GM19452 (cell line): ENCODE data around the gene PPIP5K2.
"Not testable (repeated sequence)": the region's sequence is repeated elsewhere in the genome, so short reads cannot be mapped to it uniquely, and the experiment has no call there.

ENCODE experiments used
- ATAC-seq: cut with Tn5 transposase; IDR thresholded peaks from one replicate; pipeline ENCODE4 v1.9.1; 2021; ENCODE audit not compliant: unreplicated experiment

Gene PPIP5K2

DNA sequence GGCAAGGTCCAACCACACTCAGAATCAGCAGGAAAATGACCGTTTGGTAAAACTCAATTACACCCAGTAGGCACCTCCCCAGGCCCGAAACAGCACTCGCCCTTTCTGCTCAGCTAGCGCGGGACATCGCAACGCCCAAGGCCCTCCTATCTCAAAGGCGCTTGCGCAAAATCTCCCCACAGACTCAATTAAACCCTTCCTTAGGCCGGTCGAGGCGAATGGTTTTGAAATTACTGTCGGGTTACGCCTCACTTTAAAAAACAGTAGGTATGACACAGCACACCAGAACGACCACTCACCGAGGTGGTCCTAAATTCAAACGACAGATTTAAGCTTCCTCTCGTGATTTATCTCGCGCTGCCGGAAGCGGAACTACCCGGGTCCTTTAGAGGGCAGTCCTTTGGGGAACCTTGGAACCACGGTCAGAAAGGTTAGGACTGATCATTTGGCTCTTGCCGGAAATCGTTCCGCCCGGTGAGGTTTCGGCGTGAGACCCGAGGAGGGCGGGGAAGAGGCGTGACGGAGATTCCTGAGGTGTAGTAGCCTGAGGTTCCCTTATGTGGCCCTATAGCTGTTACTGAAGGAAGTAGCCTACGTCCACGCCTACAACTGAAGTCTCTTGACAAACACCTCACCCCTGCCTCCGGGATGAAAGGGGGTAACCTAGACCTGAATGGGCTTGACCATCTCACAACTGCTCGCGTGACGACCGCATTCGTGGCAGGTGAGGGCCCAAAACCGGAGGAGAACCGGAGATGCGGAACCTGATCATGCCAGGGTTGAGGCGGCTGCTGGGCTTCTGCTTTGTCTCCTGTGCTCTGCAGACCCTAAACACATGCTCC, at the start of gene PPIP5K2, which contains the start of gene GIN1:
Gene PPIP5K2, plus strand, starts transcription at position 537 of the 842 bp plus-strand sequence. CDS start 9,289 bp downstream, outside the sequence.
Gene GIN1, minus strand, starts transcription at position 374 of the 842 bp plus-strand sequence. CDS start 11,431 bp downstream, outside the sequence.
- ATAC-seq = peak; percentile 94

DNA sequence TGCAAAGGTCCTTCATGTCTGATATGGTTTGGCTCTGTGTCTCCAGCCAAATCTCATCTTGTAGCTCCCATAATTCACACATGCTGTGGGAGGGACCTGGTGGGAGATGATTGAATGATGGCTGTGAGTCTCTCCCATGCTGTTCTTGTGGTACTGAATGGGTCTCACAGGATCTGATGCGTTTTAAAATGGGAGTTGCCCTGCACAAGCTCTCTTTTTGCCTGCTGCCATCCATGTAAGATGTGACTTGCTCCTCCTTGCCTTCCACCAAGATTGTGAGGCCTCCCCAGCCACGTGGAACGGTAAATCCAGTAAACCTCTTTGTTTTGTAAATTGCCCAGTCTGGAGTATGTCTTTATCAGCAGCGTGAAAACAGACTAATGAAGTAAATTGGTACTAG, 46.6 kb upstream of the PPIP5K2 start:
- ATAC-seq = not testable (repeated sequence)

DNA sequence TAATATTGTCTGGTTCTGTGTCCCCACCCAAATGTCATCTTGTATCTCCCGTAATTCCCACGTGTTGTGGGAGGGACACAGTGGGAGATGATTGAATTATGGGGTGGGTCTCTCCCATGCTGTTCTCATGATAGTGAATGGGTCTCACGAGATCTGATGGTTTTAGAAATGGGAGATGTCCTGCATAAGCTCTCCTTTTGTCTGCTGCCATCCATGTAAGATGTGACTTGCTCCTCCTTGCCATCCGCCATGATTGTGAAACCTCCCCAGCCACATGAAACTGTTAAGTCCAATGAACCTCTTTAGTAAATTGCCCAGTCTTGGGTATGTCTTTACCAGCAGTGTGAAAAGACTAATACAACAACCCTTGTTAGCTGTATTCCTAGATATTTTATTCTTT, 44.7 kb upstream of the PPIP5K2 start:
- no peak for ATAC-seq

DNA sequence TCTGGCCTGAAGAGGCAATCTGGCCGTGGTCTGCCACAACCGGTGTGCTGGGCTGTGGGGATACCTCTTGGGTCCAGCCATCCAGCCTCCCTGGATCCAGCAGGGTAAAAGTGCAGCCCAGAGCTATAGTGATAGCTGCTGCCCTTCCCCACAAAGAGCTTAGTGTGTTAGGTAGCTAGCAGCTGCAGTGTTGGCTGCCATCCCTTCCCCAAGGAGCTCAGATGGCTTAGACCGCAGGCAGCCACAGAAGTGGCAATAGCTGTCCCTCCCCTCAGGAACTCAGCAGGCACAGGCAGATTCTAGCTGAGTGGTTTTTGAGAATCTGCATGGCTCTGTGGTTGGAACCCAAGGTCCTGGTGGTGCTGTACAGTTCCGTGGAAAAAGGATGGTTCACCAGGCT, 40.3 kb upstream of the PPIP5K2 start:
- no peak for ATAC-seq

DNA sequence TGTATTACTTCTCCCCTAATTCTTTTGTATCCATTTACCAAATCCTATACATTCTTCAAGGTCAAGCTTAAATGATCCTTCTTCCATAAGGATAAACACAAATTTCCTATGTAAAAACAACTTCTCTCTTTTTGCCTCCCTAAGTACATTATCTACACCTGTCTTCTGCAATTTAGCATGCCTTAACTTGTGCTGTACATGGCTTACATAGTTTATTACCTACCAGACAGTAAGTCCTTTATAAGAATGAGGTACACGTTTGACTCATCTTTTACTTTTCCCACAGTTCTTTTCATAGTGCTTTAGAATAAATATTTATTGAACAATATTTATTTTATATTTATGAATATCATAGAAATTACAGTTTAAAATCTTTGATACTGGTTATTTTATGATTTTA, 33.6 kb upstream of the PPIP5K2 start:
- no peak for ATAC-seq

DNA sequence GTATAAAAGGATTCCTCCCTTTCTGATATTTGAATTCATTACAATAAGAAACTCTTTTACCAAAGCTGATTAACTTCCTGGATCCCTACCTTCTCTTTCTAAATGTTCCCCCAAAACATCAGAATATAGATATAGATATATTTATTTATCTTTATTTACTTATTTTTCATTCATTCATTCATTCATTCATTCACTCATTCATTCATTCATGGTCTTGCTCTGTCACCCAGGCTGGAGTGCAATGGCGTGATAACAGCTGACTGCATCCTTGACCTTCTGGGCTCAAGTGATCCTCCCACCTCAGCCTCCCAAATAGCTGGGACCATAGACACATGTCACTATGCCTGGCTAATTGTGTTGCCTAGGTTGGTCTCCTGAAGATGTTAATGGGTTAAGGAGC, 30.8 kb upstream of the PPIP5K2 start:
- no peak for ATAC-seq

DNA sequence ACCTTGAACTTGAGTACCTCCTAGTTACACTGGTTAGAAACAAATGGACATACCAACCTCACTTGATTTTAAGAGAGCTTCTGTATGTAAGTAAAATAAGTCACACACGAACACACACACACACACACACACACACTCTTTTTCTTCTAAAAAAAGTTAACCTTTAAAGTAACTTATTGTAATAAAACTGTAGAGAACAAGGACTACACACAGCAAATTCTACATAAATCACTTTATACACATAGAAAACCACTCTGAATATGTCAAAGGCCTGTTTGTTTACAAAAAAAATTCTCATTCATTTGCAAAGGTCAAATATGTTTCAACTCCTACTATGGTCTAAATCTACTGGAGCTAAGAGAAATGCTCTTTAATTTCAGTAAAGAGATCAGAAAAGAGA, 29.3 kb upstream of the PPIP5K2 start:
- no peak for ATAC-seq

DNA sequence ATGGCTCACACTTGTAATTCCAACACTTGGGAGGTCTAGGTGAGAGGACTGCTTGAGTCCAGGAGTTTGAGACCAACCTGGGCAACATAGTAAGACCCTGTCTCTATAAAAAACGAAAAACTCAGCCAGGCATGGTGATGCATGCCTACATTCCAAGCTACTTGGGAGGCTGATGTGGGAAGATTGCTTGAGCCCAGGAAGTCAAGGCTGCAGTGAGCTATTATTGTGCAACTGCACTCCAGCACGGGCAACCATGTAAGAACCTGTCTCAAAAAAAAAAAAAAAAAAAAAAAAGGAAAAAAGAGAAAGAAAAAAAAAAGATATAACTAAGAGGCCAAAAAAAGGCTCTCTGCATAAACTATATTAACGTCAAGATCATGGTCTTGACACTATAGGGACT, 27.4 kb upstream of the PPIP5K2 start:
- ATAC-seq = no peak

DNA sequence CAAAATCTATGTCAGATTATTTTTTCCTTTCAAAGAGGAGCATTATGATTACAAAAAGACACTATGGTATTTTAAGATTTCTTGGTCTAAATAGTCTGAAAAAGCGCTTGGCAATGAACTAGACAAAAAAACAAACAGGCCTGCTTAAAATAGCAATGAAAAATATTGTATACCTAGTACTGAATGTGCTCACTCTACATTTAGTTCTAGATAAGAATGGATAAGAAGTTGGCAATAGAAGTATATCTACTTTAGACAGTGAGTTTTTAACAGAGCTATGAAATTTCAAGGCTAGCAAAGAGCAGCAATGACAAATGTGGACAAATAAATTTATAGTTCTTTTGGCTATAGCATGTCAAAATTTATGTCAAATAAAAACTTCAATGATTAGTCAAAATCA, 26.4 kb upstream of the PPIP5K2 start:
- ATAC-seq = no peak

DNA sequence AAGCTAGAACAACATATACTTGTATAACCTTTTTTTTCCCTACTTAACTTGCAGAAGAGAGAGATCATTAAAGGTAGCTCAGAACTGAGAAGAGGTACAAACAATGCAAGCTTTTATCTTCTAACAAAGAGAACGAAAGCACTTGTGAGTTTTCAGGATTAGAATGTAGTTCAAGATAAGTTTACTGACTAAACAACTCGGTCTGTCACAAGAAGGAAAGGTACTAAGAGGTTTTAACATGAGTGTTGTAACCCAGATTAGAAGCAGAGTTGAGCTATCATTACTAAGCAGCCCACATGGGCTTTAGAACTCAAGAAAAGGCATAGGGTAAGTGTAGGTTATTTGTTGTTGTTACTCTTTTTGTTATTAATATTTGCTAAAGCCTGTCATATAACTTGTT, 25.4 kb upstream of the PPIP5K2 start:
- no peak for ATAC-seq

DNA sequence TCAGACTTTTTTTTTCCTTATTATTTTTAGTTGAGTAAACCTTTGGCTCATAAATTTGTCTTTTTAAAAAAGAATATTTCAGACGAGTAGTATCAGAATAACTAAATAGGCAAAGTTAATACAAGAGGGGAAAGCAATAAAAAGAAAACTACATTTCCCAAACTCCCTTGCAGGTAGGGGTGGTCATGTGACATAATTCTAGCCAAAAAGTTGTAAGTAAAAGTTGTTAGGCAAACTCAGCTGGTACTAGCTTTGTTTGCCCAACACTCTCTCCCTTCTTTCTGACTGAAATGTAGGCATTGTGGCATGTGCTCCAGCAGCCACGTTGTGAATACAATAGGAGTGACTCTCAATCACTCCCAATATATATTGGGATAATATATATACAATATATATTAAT, 21.1 kb upstream of the PPIP5K2 start:
- ATAC-seq = no peak

DNA sequence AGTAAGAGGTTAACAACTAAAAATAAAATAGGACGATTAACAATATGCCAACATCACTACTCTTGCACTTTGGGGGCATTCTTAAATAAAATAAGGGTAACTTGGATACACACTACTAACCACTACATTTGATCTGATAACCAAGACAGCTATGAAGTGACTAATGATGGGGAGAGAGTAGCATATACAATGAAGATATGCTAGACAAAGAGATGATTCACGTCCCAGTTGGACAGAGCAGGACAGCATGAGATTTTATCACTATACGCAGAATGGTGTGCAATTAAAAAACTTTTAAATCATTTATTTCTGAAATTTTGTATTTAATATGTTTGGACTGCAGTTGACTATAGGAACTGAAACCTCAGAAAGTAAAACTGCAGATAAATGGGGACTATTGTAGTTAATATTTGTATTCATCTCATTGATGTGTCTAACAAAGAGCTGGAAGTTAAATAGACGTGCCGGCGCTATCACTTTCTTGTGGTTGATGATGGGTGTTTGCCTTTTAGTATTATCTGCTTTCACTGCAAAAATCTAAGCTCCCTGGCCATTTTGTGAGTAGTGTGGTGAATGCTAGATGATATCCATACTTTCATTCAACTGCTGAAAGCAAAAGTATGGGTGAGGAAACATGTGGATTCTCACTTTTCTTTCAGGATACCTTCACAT, 18.9 kb upstream of the PPIP5K2 start:
- ATAC-seq = no peak

DNA sequence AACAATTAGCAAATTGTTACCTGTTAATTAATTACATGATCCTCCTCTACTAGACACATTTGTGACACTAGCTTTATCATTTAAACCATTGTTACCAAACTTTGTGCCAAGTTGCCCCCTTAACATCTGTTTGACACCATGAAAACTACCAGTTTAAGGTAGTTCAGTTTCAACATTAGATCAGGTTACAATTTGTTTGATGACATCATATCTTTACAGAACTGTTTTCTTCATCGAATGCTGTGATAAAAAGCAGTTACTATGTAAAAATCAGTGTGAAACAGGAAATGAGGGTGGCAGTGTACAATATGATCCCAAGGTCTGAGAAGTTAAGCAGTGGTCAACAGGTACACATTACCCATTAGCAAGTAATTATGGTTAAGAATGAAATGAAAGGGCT, 17.9 kb upstream of the PPIP5K2 start:
- ATAC-seq = no peak

DNA sequence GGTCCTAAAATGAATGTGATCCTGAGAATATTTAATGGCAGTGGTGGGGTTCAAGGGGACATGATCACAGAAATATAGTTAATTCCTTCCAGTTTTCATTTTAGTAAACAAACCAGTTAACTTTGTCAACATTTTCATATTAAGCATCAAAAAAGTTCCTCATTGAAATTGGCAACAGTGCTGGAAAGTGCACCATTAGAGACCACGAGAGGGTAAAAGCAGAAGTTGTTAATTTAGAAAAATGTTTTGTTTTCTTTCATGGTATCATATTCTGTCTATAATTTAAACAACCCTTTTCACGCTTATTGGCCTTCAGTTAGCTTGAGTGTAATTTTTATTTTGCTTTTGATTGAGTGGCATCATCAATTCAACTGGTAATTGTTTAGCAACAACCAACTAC, 12.0 kb upstream of the PPIP5K2 start:
- ATAC-seq = no peak

DNA sequence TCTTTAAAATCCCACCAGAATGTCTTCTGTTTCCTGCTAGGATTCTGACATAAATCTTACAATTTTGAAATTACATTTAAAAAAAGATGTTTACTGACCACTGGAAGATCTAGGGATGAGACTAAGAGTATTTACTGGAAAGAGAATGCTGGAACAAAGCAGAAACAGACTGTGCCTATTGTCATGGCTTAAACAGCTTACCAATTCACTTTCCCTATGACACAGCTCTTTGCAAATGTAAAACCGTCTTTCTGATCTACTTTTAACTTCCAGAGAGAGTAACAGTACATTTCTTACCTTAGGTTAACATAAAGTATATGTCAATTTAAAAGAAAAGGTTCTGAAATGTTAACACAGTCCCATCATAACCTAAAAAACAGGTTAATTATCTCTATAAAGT, 10.8 kb upstream of the PPIP5K2 start:
- ATAC-seq = no peak

DNA sequence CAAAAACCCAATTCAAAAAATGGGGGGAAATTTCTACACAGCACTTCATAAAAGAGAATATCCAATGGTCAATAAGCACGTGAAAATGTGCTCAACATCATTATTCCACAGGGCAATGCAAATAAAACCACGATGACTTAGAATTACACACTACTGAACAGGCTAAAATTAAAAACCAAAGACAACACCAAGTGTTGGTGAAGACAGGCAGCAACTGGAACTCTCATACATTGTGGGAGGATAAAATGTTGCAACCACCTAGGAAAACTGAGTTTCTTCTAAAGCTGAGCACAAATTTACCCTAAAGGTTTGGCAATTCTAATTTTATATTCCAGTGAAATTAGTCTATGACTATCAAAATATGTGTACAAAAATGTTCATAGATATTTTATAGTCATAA, 9.7 kb upstream of the PPIP5K2 start:
- ATAC-seq = no peak

DNA sequence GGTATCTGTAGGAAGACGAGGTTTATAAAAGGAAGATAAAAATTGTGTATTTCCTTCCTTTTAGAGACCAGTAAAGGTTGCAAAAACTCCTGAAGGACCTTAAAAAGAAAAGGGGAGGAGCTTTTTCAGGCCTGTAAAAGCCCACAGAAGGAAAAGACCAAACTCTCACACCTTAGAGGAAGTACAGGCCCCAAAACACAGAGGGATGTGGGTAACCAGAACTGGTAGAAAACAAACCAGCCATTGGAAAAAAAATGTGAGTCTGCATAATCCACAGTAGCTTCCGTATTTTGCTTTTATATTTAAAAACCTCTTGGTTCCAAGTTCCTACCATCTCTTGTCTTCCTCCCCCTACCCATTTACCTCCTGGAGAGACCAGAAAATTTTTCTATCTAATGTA, 8.6 kb upstream of the PPIP5K2 start:
- no peak for ATAC-seq

DNA sequence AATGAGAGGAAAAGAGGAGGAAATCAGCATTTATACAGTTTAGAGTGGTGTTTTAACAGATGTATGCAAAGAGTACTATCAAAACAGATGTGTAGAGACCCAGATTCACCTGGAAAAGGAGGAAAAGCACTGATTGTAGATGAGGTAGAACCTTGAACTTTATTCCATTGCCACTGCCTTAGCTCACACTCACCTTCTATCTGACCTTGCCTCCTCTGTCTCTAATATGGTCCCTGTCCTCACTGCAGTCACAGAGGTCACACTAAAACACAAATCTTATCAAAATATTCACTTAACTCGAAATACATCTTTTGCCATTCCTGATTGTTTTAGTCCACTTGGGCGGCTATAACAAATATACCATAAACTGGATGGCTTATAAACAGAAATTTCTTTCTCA, 7.2 kb upstream of the PPIP5K2 start:
- no peak for ATAC-seq

DNA sequence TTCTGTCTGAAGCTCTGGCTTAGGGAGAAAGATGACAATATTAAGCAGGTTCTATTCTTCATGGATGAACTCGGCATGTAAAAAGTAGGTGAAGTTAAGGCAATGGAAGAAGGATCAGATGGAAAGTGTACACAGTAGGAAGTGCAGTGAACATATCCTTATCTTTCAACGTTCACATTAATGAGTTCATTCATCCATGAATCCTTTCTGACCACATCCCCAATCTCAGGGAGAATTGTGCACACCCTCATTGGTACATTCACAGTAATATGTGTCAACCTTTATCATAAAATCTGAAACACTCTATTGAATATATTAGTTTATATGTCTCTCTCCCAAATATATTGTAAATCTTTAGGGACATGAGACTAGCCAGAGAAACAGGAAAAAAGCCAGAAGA, 5.7 kb upstream of the PPIP5K2 start:
- no peak for ATAC-seq

DNA sequence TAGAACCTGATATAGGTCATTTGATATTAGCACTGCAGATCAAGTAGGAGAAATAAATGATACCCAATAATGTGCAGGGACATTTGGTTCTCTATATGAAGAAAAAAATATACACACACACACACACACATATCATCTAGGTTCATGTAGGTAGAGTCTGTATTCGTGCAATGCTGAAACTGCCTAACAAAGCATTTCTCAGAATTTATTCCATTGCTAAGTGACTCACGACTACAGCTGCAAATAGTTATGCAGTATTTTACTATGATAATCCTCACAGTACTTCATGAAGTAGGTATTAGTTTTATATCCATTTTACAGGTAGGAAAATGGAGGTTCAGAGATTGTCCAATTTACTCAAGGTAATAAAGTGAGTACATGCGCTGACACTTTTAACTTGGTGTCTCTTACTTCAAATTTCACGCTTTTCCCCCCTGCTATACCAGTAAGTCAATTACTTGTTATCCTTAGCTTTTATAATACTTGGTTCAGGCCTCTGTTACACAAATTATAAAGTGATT, 2.6 kb upstream of the PPIP5K2 start:
- ATAC-seq = no peak

DNA sequence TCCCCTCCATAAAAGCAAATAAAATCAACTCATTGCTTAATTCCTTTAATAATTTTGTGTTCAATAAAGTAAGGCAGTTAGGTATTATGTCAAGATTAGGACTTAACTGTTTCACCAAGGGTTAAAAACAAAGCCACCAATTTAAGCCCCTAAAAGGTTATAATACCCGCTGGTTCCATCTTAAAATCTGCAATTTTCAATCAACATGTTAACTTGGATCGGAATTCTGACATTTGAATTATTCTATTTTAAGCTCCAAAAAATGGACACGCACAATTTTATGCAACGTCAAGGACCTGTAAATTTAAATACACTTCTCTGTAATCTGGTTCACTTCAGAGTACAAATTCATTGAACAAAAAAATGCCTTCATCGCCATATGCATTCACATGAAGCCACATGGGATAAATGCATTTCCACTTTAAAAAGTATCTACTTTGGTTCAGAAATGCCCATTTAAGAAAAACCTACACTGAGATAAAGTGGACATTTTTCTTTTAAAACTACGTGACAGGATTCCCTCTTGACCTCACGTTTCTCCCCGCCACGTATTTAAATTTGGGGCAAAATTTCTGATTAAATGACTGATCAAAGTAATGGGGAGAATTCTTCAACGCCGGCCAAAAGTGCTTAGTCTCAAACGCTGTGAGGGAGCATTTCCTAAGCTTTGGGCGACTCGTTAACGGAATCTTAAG, 884 bp upstream of the PPIP5K2 start:
- no peak for ATAC-seq
